HCT116 (cell line): ENCODE data around the gene TARBP1. TPM values are rescaled to one million over a fixed set of nuclear protein-coding genes. Genes with fewer than 3 reads are reported as not detected.

ENCODE experiments used
- ATAC-seq: fragments of 200-7000 bp; cut with Tn5 transposase; 2 replicates; pipeline ENCODE4 v1.9.1; 2020; ENCODE audit warnings: mild to moderate bottlenecking, moderate library complexity
- BruUV-seq: library from RNA; stranded (reverse); fragments of 400-500 nt; replicated peaks from 2 replicates; lab custom pipeline; 2021; lab: Mats Ljungman, UMichigan
- CTCF ChIA-PET: fragments of 300-600 bp; sonication (Branson Sonifier 250); formaldehyde crosslinking; loops from one replicate; lab custom pipeline; 2021; ENCODE audit warnings: antibody characterized with exemption; lab: Charles Lee
- POLR2A ChIA-PET: fragments of 300-600, 350-600 bp; sonication (Branson Sonifier 250); formaldehyde crosslinking; loops from one replicate; lab custom pipeline; 2021; ENCODE audit warnings: antibody characterized with exemption; lab: Charles Lee
- RAD21 ChIA-PET, 2 experiments: fragments of 300-600 bp; sonication (Branson Sonifier 250); formaldehyde crosslinking; loops; one replicate each; lab custom pipeline; 2023; ENCODE audit warnings: low total read pairs in 2 of 2; ENCODE audit not compliant: uncharacterized antibody in 2 of 2, unreplicated experiment in 2 of 2, low non-redundant PET in 1 of 2; lab: Charles Lee
- DNase-seq: peaks from one replicate; pipeline ENCODE4 v3.0.0-alpha.2; 2010; ENCODE audit warnings: low read depth, low spot score
- H2AFZ ChIP-seq: fragments of 200-600 bp; shearing (Covaris generic), sonication (generic); 2 replicates; pipeline ENCODE4 v1.6.1; 2017; ENCODE audit warnings: low read depth, mixed run types, mixed read lengths, antibody characterized with exemption, low read length; ENCODE audit not compliant: poor library complexity, severe bottlenecking
- H3K27ac ChIP-seq: 2 replicates; pipeline ENCODE4 v1.5.1; 2012; ENCODE audit warnings: low read depth, low read length
- H3K27me3 ChIP-seq: fragments of 200-600 bp; sonication (generic); 2 replicates; pipeline ENCODE4 v1.6.1; 2016; ENCODE audit warnings: mixed run types, low read length, mixed read lengths; ENCODE audit not compliant: insufficient read depth
- H3K36me3 ChIP-seq, 2 experiments: fragments of 200-500 bp in 1 of 2; fragments of 200-600 bp in 1 of 2; sonication (Bioruptor generic) in 1 of 2; sonication (generic) in 1 of 2; 2 replicates each; pipeline versions ENCODE4 v1.5.1 to v1.6.1; 2014 to 2016; ENCODE audit warnings: low read length in 2 of 2, inconsistent platforms in 1 of 2, mixed read lengths in 1 of 2, mixed run types in 1 of 2; ENCODE audit not compliant: insufficient read depth in 2 of 2, control insufficient read depth in 1 of 2
- H3K4me1 ChIP-seq, 2 experiments: fragments of 200-600 bp in 1 of 2; sonication (generic) in 1 of 2; 2 replicates each; pipeline versions ENCODE4 v1.5.1 to v1.6.1; 2012 to 2017; ENCODE audit warnings: low read length in 2 of 2, inconsistent platforms in 1 of 2, mild to moderate bottlenecking in 1 of 2, mixed read lengths in 1 of 2, mixed run types in 1 of 2, moderate library complexity in 1 of 2; ENCODE audit not compliant: insufficient read depth in 2 of 2, control insufficient read depth in 1 of 2
- H3K4me2 ChIP-seq: fragments of 200-600 bp; sonication (generic); 2 replicates; pipeline ENCODE4 v1.6.1; 2017; ENCODE audit warnings: mixed run types, low read length, mixed read lengths
- H3K4me3 ChIP-seq, 2 experiments: fragments of 200-600 bp in 1 of 2; sonication (generic) in 1 of 2; replicated peaks in 1 of 2; 2 replicates each; pipeline ENCODE4 v1.5.1; 2011 to 2016; ENCODE audit warnings: low read length in 2 of 2, control low read depth in 1 of 2, low read depth in 1 of 2, mild to moderate bottlenecking in 1 of 2, mixed read lengths in 1 of 2, mixed run types in 1 of 2
- H3K79me2 ChIP-seq: fragments of 200-600 bp; sonication (generic); 2 replicates; pipeline ENCODE4 v1.6.1; 2017; ENCODE audit warnings: mild to moderate bottlenecking, mixed run types, low read length, moderate library complexity, mixed read lengths; ENCODE audit not compliant: insufficient read depth
- H3K9ac ChIP-seq: fragments of 200-600 bp; sonication (generic); 2 replicates; pipeline ENCODE4 v1.6.1; 2016; ENCODE audit warnings: low read length, mixed read lengths
- H3K9me2 ChIP-seq: fragments of 200-600 bp; sonication (generic), shearing (Covaris generic); 2 replicates; pipeline ENCODE4 v1.6.1; 2017; ENCODE audit warnings: mixed run types, mild to moderate bottlenecking, moderate library complexity; ENCODE audit not compliant: insufficient read depth
- H3K9me3 ChIP-seq, 2 experiments: fragments of 200-500 bp in 1 of 2; fragments of 200-600 bp in 1 of 2; sonication (Bioruptor generic) in 1 of 2; sonication (generic) in 1 of 2; 2 replicates each; pipeline ENCODE4 v1.6.1; 2014 to 2017; ENCODE audit warnings: low read length in 2 of 2, mixed read lengths in 2 of 2, inconsistent platforms in 1 of 2, low read depth in 1 of 2, mild to moderate bottlenecking in 1 of 2, mixed run types in 1 of 2, moderate library complexity in 1 of 2; ENCODE audit not compliant: control insufficient read depth in 1 of 2, insufficient read depth in 1 of 2
- H4K20me1 ChIP-seq: fragments of 200-600 bp; sonication (generic), shearing (Covaris generic); 2 replicates; pipeline ENCODE4 v1.6.1; 2017; ENCODE audit warnings: mixed run types, mild to moderate bottlenecking, moderate library complexity; ENCODE audit not compliant: insufficient read depth
- CEBPB ChIP-seq: IDR thresholded peaks from 2 replicates; pipeline ENCODE4 v1.6.1; 2012; ENCODE audit warnings: low read depth
- FOSL1 ChIP-seq: IDR thresholded peaks from 2 replicates; pipeline ENCODE4 v1.6.1; 2012; ENCODE audit warnings: low read depth
- RAD21 ChIP-seq: IDR thresholded peaks from 2 replicates; pipeline ENCODE4 v1.6.1; 2012; ENCODE audit warnings: low read depth, mild to moderate bottlenecking
- YY1 ChIP-seq: IDR thresholded peaks from 2 replicates; pipeline ENCODE4 v1.6.1; 2011; ENCODE audit warnings: low read length, low read depth, moderate library complexity, mild to moderate bottlenecking; ENCODE audit not compliant: insufficient replicate concordance; ENCODE audit errors: extremely low read depth
- ZFX ChIP-seq: fragments of 450-650 bp; IDR thresholded peaks from 2 replicates; pipeline ENCODE4 v1.6.1; 2017
- intact Hi-C: fragments of 100-400 bp; cut with micrococcal nuclease; formaldehyde crosslinking; loops from 2 replicates; pipeline ENCODE4 v1.10.0; 2022
- total RNA-seq: library from RNA; stranded (reverse); gene quantifications from one replicate; pipeline ENCODE4 v1.2.1, GENCODE V29; 2021; ENCODE audit not compliant: unreplicated experiment
- TF ChIP-seq, protein P1 (sequence below): IDR thresholded peaks from 2 replicates; pipeline ENCODE4 v1.6.1; 2012
- TF ChIP-seq, protein P2 (sequence below), 3 experiments: fragments of 200-600 bp in 1 of 3; sonication (generic) in 1 of 3; IDR thresholded peaks in 2 of 3; conservative IDR thresholded peaks in 1 of 3; 2 replicates each; pipeline ENCODE4 v1.5.1; 2012 to 2017; ENCODE audit warnings: low read depth in 2 of 3, low read length in 2 of 3, antibody characterized with exemption in 1 of 3, borderline replicate concordance in 1 of 3, control low read depth in 1 of 3, mild to moderate bottlenecking in 1 of 3, mixed read lengths in 1 of 3, mixed run types in 1 of 3, moderate library complexity in 1 of 3; ENCODE audit not compliant: insufficient read depth in 1 of 3

TARBP1 gene
- total RNA-seq, 1 experiment from 2014 or later = 17.2 TPM

GRCh38 chr1:234499119-234499942 is 20.4 kb upstream of the TARBP1 start:
- peak; percentile 92 for ATAC-seq
- DNase-seq = peak; percentile 62
- TF ChIP-seq YY1 (peak; percentile 11), CEBPB (no peak), FOSL1 (no peak), ZFX (peak; percentile 30), RAD21 (peak; percentile 100)
- TF ChIP-seq, protein P1, sequence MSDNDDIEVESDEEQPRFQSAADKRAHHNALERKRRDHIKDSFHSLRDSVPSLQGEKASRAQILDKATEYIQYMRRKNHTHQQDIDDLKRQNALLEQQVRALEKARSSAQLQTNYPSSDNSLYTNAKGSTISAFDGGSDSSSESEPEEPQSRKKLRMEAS = peak; percentile 67
- TF ChIP-seq, protein P2, sequence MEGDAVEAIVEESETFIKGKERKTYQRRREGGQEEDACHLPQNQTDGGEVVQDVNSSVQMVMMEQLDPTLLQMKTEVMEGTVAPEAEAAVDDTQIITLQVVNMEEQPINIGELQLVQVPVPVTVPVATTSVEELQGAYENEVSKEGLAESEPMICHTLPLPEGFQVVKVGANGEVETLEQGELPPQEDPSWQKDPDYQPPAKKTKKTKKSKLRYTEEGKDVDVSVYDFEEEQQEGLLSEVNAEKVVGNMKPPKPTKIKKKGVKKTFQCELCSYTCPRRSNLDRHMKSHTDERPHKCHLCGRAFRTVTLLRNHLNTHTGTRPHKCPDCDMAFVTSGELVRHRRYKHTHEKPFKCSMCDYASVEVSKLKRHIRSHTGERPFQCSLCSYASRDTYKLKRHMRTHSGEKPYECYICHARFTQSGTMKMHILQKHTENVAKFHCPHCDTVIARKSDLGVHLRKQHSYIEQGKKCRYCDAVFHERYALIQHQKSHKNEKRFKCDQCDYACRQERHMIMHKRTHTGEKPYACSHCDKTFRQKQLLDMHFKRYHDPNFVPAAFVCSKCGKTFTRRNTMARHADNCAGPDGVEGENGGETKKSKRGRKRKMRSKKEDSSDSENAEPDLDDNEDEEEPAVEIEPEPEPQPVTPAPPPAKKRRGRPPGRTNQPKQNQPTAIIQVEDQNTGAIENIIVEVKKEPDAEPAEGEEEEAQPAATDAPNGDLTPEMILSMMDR (IDR thresholded peaks at IDR 0.05 in 2 of 3, conservative IDR thresholded peaks at IDR 0.05 in 1 of 3; ENCODE audit: borderline replicate concordance in 1 of 3, insufficient read depth in 1 of 3, low read depth in 2 of 3, low read length in 2 of 3) = peak; percentile 84 to 92 (median 87)
- TF ChIP-seq, all 23 proteins: peak for 5
- Histone ChIP-seq H3K9ac (no peak overlapping the region; the same call in 1 of the 2 replicates), H3K4me3 (no peak overlapping the region), H3K4me1 (peaks cover 13 to 43% of the 10 kb centered on the region in 2 experiments), H2AFZ (peak overlapping the region; percentile 96), H3K79me2 (no peaks in the 10 kb centered on the region), H3K9me3 (no peaks in the 10 kb centered on the region), H3K4me2 (peak overlapping the region; percentile 27), H3K27me3 (no peaks in the 10 kb centered on the region), H3K9me2 (no peaks in the 10 kb centered on the region), H4K20me1 (no peaks in the 10 kb centered on the region), H3K36me3 (no peaks in the 10 kb centered on the region), H3K27ac (no peak overlapping the region)
- ChIA-PET RAD21 (interaction anchor here (1.0 to 1.5 kb wide), 4 partner anchors 10 to 597 kb away, joined by 4 to 13 read pairs (median 6); no protein-coding TSS in a partner anchor), CTCF (interaction anchor here (0.7 to 3.6 kb wide), 11 partner anchors 18 to 916 kb away, joined by 3 to 42 read pairs (median 5); no protein-coding TSS in a partner anchor), POLR2A (interaction anchor here (0.7 to 2.0 kb wide), 4 partner anchors 111 to 584 kb away, joined by 3 to 6 read pairs (median 5); partner anchors contain the start of gene IRF2BP2)
- no TSS peak for BruUV-seq
- intact Hi-C loops = loop anchor here (1.0 to 10.0 kb wide), 5 partner anchors 101 to 584 kb away; partner anchors contain the start of gene IRF2BP2
